Neutrophil (primary cell): Measurements from ENCODE around the gene MEGF8.

Experiments used
- H3K27ac ChIP-seq: fragments of 200-600 bp; sonication (generic); 2 replicates; pipeline ENCODE4 v1.5.1; 2016; ENCODE audit warnings: mild to moderate bottlenecking, moderate library complexity
- H3K27me3 ChIP-seq: fragments of 200-600 bp; sonication (generic); 2 replicates; pipeline ENCODE4 v1.6.0; 2016; ENCODE audit warnings: mild to moderate bottlenecking
- H3K36me3 ChIP-seq: fragments of 200-600 bp; sonication (generic); 2 replicates; pipeline ENCODE4 v1.5.1; 2017
- H3K4me1 ChIP-seq, 2 experiments: fragments of 200-600 bp in 1 of 2; sonication (generic) in 1 of 2; 1 replicate in 1 of 2; 2 replicates in 1 of 2; pipeline versions ENCODE4 v1.5.1 to v1.6.1; 2013 to 2016; ENCODE audit warnings: low read depth in 1 of 2, low read length in 1 of 2, mild to moderate bottlenecking in 1 of 2, moderate library complexity in 1 of 2; ENCODE audit not compliant: control insufficient read depth in 1 of 2, insufficient read depth in 1 of 2
- H3K4me3 ChIP-seq, 2 experiments: fragments of 200-600 bp in 1 of 2; sonication (generic) in 1 of 2; 1 replicate in 1 of 2; 2 replicates in 1 of 2; pipeline ENCODE4 v1.5.1; 2013 to 2016; ENCODE audit warnings: low read depth in 1 of 2, low read length in 1 of 2, mild to moderate bottlenecking in 1 of 2, moderate library complexity in 1 of 2
- H3K9me3 ChIP-seq: fragments of 200-600 bp; sonication (generic); 2 replicates; pipeline ENCODE4 v1.5.1; 2016
- TF ChIP-seq, protein P1 (sequence below): fragments of 200-600 bp; sonication (generic); IDR thresholded peaks from 2 replicates; pipeline ENCODE4 v1.5.1; 2016; ENCODE audit warnings: antibody characterized with exemption

Gene MEGF8

GRCh38 chr19:42281827-42282762 is 43.3 kb upstream of the MEGF8 start:
- peaks cover 64 to 65% of the 10 kb centered on the region in 2 experiments for H3K4me1 ChIP-seq
- H3K27me3 ChIP-seq = peaks cover 27% of the 10 kb centered on the region
- no peaks in the 10 kb centered on the region for H3K9me3 ChIP-seq
- H3K4me3 ChIP-seq = peak overlapping the region in 1 of 2 experiments; percentile 80
- TF ChIP-seq, protein P1, sequence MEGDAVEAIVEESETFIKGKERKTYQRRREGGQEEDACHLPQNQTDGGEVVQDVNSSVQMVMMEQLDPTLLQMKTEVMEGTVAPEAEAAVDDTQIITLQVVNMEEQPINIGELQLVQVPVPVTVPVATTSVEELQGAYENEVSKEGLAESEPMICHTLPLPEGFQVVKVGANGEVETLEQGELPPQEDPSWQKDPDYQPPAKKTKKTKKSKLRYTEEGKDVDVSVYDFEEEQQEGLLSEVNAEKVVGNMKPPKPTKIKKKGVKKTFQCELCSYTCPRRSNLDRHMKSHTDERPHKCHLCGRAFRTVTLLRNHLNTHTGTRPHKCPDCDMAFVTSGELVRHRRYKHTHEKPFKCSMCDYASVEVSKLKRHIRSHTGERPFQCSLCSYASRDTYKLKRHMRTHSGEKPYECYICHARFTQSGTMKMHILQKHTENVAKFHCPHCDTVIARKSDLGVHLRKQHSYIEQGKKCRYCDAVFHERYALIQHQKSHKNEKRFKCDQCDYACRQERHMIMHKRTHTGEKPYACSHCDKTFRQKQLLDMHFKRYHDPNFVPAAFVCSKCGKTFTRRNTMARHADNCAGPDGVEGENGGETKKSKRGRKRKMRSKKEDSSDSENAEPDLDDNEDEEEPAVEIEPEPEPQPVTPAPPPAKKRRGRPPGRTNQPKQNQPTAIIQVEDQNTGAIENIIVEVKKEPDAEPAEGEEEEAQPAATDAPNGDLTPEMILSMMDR = no peak
- peak overlapping the region; percentile 95 for H3K27ac ChIP-seq
- peaks cover 5% of the 10 kb centered on the region for H3K36me3 ChIP-seq

GRCh38 chr19:42282819-42283187 is 42.6 kb upstream of the MEGF8 start:
- Histone ChIP-seq H3K27ac (peak overlapping the region; percentile 95), H3K36me3 (peaks cover 12% of the 10 kb centered on the region), H3K27me3 (peaks cover 27% of the 10 kb centered on the region), H3K9me3 (no peaks in the 10 kb centered on the region), H3K4me3 (peak overlapping the region; percentile 79 to 80), H3K4me1 (peaks cover 64 to 65% of the 10 kb centered on the region in 2 experiments)
- TF ChIP-seq, protein P1 = no peak

GRCh38 chr19:42283188-42284065 is 42.0 kb upstream of the MEGF8 start:
- peaks cover 27% of the 10 kb centered on the region for H3K27me3 ChIP-seq
- H3K36me3 ChIP-seq = peaks cover 19% of the 10 kb centered on the region
- peak overlapping the region; percentile 95 for H3K27ac ChIP-seq
- H3K4me1 ChIP-seq = peaks cover 62 to 65% of the 10 kb centered on the region in 2 experiments
- H3K4me3 ChIP-seq = peak overlapping the region; percentile 79 to 80
- TF ChIP-seq, protein P1 = peak; percentile 58
- H3K9me3 ChIP-seq = no peaks in the 10 kb centered on the region

DNA sequence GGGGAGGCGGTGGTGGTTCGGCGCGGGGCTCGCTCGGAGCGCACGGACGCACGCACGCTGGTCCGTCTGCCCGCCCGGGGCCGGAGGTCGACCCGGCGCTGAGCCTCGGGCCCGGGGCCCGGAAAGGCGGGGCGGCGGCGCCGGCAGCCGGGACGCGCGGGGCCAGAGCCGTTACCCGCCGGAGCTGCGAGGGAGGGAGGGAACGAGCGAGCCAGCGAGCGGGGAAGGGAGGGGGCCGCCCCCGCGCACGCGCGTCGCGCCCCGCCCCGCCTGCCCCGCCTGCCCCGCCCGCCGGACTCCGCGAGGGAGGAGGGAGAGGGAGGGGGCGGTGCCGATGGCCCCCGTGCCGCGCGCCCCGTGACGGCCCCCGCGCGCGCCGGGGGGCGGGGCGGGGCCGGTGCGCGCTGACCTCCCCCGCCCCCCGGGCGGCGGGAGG is 41.4 kb upstream of the MEGF8 start:
- H3K4me3 ChIP-seq = peak overlapping the region in 1 of 2 experiments; percentile 49
- peaks cover 27% of the 10 kb centered on the region for H3K27me3 ChIP-seq
- peaks cover 59 to 63% of the 10 kb centered on the region in 2 experiments for H3K4me1 ChIP-seq
- TF ChIP-seq, protein P1 = no peak
- peaks cover 25% of the 10 kb centered on the region for H3K36me3 ChIP-seq
- no peaks in the 10 kb centered on the region for H3K9me3 ChIP-seq
- peak overlapping the region; percentile 95 for H3K27ac ChIP-seq

- Histone ChIP-seq H3K36me3 (peaks cover 32% of the 10 kb centered on the region), H3K27me3 (peaks cover 26% of the 10 kb centered on the region), H3K27ac (peak overlapping the region; percentile 95), H3K4me1 (peaks cover 52 to 56% of the 10 kb centered on the region in 2 experiments), H3K9me3 (no peaks in the 10 kb centered on the region), H3K4me3 (peak overlapping the region; percentile 74 to 91)
- TF ChIP-seq, protein P1 = no peak
Observed at GRCh38 chr19:42284591-42285341, 40.7 kb upstream of the MEGF8 start.
